ENCODE measurements around the gene TRPV6.

Gene TRPV6

GRCh38 chr7:142886866-142887265 is 1.3 kb upstream of the TRPV6 start:
- no peak for DNase-seq

GRCh38 chr7:142884286-142884640 is 1.3 kb downstream of the TRPV6 start:
- no peak for DNase-seq

GRCh38 chr7:142883571-142884285 is 1.8 kb downstream of the TRPV6 start:
- no peak for DNase-seq

GRCh38 chr7:142883145-142883544 is 2.4 kb downstream of the TRPV6 start:
- no peak for DNase-seq

GRCh38 chr7:142882338-142882678 is 3.2 kb downstream of the TRPV6 start:
- DNase-seq = no peak

- no peak for DNase-seq
Measured at GRCh38 chr7:142881586-142882337, 3.8 kb downstream of the TRPV6 start.

GRCh38 chr7:142880876-142881505 is 4.6 kb downstream of the TRPV6 start:
- DNase-seq = no peak

- DNase-seq = no peak
Measured at GRCh38 chr7:142879060-142879459, 6.5 kb downstream of the TRPV6 start.

GRCh38 chr7:142878315-142878714 is 7.2 kb downstream of the TRPV6 start:
- no peak for DNase-seq

GRCh38 chr7:142876991-142877910 is 8.3 kb downstream of the TRPV6 start:
- DNase-seq = no peak

- no peak for DNase-seq
Measured at GRCh38 chr7:142876236-142876960, 9.1 kb downstream of the TRPV6 start.

- no peak for DNase-seq
Measured at GRCh38 chr7:142875456-142875855, 10.1 kb downstream of the TRPV6 start.

GRCh38 chr7:142874837-142875236 is 10.7 kb downstream of the TRPV6 start:
- DNase-seq = no peak

GRCh38 chr7:142874409-142874808 is 11.1 kb downstream of the TRPV6 start:
- DNase-seq = no peak

- no peak for DNase-seq
Measured at GRCh38 chr7:142873871-142874270, 11.7 kb downstream of the TRPV6 start.

GRCh38 chr7:142873281-142873784 is 12.2 kb downstream of the TRPV6 start:
- DNase-seq = no peak

GRCh38 chr7:142872106-142872675 is 13.4 kb downstream of the TRPV6 start:
- DNase-seq = no peak

GRCh38 chr7:142871260-142872105 is 14.1 kb downstream of the TRPV6 start:
- DNase-seq = no peak

- DNase-seq = no peak
Measured at GRCh38 chr7:142870566-142871259, 14.8 kb downstream of the TRPV6 start.

Data from amygdala (tissue), 56 donors.